ENCODE results near the gene C16orf74. TPM values are rescaled to one million over a fixed set of nuclear protein-coding genes. Genes with fewer than 3 reads are reported as not detected.

Gene C16orf74
- total RNA-seq, 2 donors from 2014 or later: 0.52 to 1.6 TPM

GRCh38 chr16:85707528-85708095, 43.3 kb downstream of the C16orf74 start:
- intact Hi-C loops (cut with DNase I, micrococcal nuclease): no loop called here
- DNase-seq (peak in 1 of 2 donors; percentile 38), ATAC-seq (peak; percentile 59)

GRCh38 chr16:85706449-85707034, 44.4 kb downstream of the C16orf74 start:
- DNase-seq (no peak), ATAC-seq (no peak)
- intact Hi-C loops (cut with DNase I, micrococcal nuclease): no loop called here

GRCh38 chr16:85704900-85705846, 45.7 kb downstream of the C16orf74 start:
- ATAC-seq (peak; percentile 51), DNase-seq (no peak)
- intact Hi-C loops (cut with DNase I, micrococcal nuclease): no loop called here

- intact Hi-C loops (cut with DNase I, micrococcal nuclease): no loop called here
- DNase-seq (no peak), ATAC-seq (no peak)
Measured at GRCh38 chr16:85704011-85704410, 46.9 kb downstream of the C16orf74 start.

- intact Hi-C loops (cut with DNase I, micrococcal nuclease): no loop called here
- ATAC-seq (no peak), DNase-seq (no peak)
Measured at GRCh38 chr16:85699628-85700027, 51.3 kb downstream of the C16orf74 start.

GRCh38 chr16:85698935-85699558, 51.8 kb downstream of the C16orf74 start:
- ATAC-seq: no peak
- intact Hi-C loops (cut with DNase I, micrococcal nuclease): no loop called here
- no peak for DNase-seq

- DNase-seq (no peak), ATAC-seq (no peak)
- intact Hi-C loops (cut with DNase I, micrococcal nuclease): no loop called here
Measured at GRCh38 chr16:85698459-85698891, 52.4 kb downstream of the C16orf74 start.

- DNase-seq (no peak), ATAC-seq (no peak)
- intact Hi-C loops (cut with DNase I, micrococcal nuclease): no loop called here
Measured at GRCh38 chr16:85697431-85697830, 53.5 kb downstream of the C16orf74 start.

- ATAC-seq (no peak), DNase-seq (no peak)
- intact Hi-C loops (cut with DNase I, micrococcal nuclease): no loop called here
Measured at GRCh38 chr16:85696781-85697180, 54.1 kb downstream of the C16orf74 start.

GRCh38 chr16:85695196-85696128, 55.4 kb downstream of the C16orf74 start:
- no peak for DNase-seq
- intact Hi-C loops (cut with DNase I, micrococcal nuclease): no loop called here
- ATAC-seq: no peak

- intact Hi-C loops (cut with DNase I, micrococcal nuclease): no loop called here
- ATAC-seq (no peak), DNase-seq (no peak)
Measured at GRCh38 chr16:85690469-85691064, 60.3 kb downstream of the C16orf74 start.

GRCh38 chr16:85689950-85690320, 61.0 kb downstream of the C16orf74 start:
- intact Hi-C loops (cut with DNase I, micrococcal nuclease): no loop called here
- no peak for ATAC-seq
- no peak for DNase-seq

- intact Hi-C loops (cut with DNase I, micrococcal nuclease): no loop called here
- peak in 1 of 2 donors; percentile 26 for DNase-seq
- no peak for ATAC-seq
Measured at GRCh38 chr16:85689285-85689949, 61.5 kb downstream of the C16orf74 start.

- intact Hi-C loops (cut with DNase I, micrococcal nuclease): no loop called here
- ATAC-seq: peak; percentile 93
- peak; percentile 91 to 92 for DNase-seq
Measured at GRCh38 chr16:85688586-85689284, 62.2 kb downstream of the C16orf74 start, which contains the start of gene GINS2. GINS2 (minus strand) TSS chr16:85688954; CDS start chr16:85688898, 56 bp downstream.

GRCh38 chr16:85687651-85688471, 63.0 kb downstream of the C16orf74 start:
- DNase-seq: peak in 1 of 2 donors; percentile 26
- ATAC-seq: peak; percentile 35
- intact Hi-C loops (cut with DNase I, micrococcal nuclease): no loop called here

All from left colon (tissue), 2 donors.